Measurements from ENCODE around the gene NCOA5. TPM values are rescaled to one million over a fixed set of nuclear protein-coding genes. Genes with fewer than 3 reads are reported as not detected.

The NCOA5 gene
- total and polyA plus RNA-seq, 2 experiments from 2014 or later, result 24.0 to 26.2 TPM

GRCh38 chr20:46123482-46124245 is 33.9 kb upstream of the NCOA5 start:
- no peak overlapping the region for H3K4me3 ChIP-seq
- 92% methylated on average over 11 of the region's 11 CpGs for WGBS (ENCODE audit: low lambda C conversion rate, missing lambda C conversion rate)
- TF ChIP-seq CTCF (IDR thresholded peaks at IDR 0.05; ENCODE audit: poor library complexity) (no peak), EZH2 (IDR thresholded peaks at IDR 0.05; ENCODE audit: borderline replicate concordance) (no peak)

GRCh38 chr20:46122516-46123481 is 33.0 kb upstream of the NCOA5 start:
- H3K4me2 ChIP-seq, result no peak overlapping the region
- H3K9me3 ChIP-seq (ENCODE audit: low read depth), result no peaks in the 10 kb centered on the region
- no peak for DNase-seq (ENCODE audit: low spot score)
- H3K79me2 ChIP-seq, result no peaks in the 10 kb centered on the region
- H4K20me1 ChIP-seq (ENCODE audit: insufficient read depth, poor library complexity, severe bottlenecking), result no peaks in the 10 kb centered on the region
- no peak overlapping the region for H3K4me3 ChIP-seq
- H2AFZ ChIP-seq, result no peak overlapping the region
- TF ChIP-seq EZH2 (IDR thresholded peaks at IDR 0.05; ENCODE audit: borderline replicate concordance), result no peak
- no peak for TF ChIP-seq CTCF (IDR thresholded peaks at IDR 0.05; ENCODE audit: poor library complexity)
- TF ChIP-seq EZH2phosphoT487 (IDR thresholded peaks at IDR 0.05; ENCODE audit: low read depth, severe bottlenecking, unreplicated experiment), result no peak
- H3K27me3 ChIP-seq, result peaks cover 10% of the 10 kb centered on the region
- WGBS (ENCODE audit: low lambda C conversion rate, missing lambda C conversion rate), result 91% methylated on average over 14 of the region's 15 CpGs
- no peaks in the 10 kb centered on the region for H3K36me3 ChIP-seq (replicated peaks; ENCODE audit: insufficient read depth, low read depth)
- H3K9me2 ChIP-seq (replicated peaks; ENCODE audit: insufficient read depth), result no peaks in the 10 kb centered on the region
- H3K4me1 ChIP-seq (ENCODE audit: insufficient read depth), result no peaks in the 10 kb centered on the region
- no peak overlapping the region for H3K27ac ChIP-seq

More at GRCh38 chr20:46123482-46124245, 33.9 kb upstream of the NCOA5 start:
- Histone ChIP-seq H3K79me2 (no peaks in the 10 kb centered on the region), H3K27me3 (peaks cover 3% of the 10 kb centered on the region), H3K36me3 (replicated peaks; ENCODE audit: insufficient read depth, low read depth) (no peaks in the 10 kb centered on the region), H2AFZ (no peak overlapping the region), H3K9me2 (replicated peaks; ENCODE audit: insufficient read depth) (no peaks in the 10 kb centered on the region), H4K20me1 (ENCODE audit: insufficient read depth, poor library complexity, severe bottlenecking) (no peaks in the 10 kb centered on the region), H3K27ac (no peak overlapping the region), H3K9me3 (ENCODE audit: low read depth) (no peaks in the 10 kb centered on the region), H3K4me1 (ENCODE audit: insufficient read depth) (no peaks in the 10 kb centered on the region), H3K4me2 (no peak overlapping the region)
- DNase-seq (ENCODE audit: low spot score), result no peak

GRCh38 chr20:46122071-46122470 is 32.3 kb upstream of the NCOA5 start:
- Histone ChIP-seq H3K27ac (no peak overlapping the region), H2AFZ (no peak overlapping the region), H3K9me3 (ENCODE audit: low read depth) (no peaks in the 10 kb centered on the region), H3K9me2 (replicated peaks; ENCODE audit: insufficient read depth) (no peaks in the 10 kb centered on the region), H3K79me2 (no peaks in the 10 kb centered on the region), H3K4me1 (ENCODE audit: insufficient read depth) (no peaks in the 10 kb centered on the region), H3K4me3 (no peak overlapping the region), H3K4me2 (no peak overlapping the region), H3K27me3 (peaks cover 15% of the 10 kb centered on the region), H3K36me3 (replicated peaks; ENCODE audit: insufficient read depth, low read depth) (no peaks in the 10 kb centered on the region), H4K20me1 (ENCODE audit: insufficient read depth, poor library complexity, severe bottlenecking) (no peaks in the 10 kb centered on the region)
- DNase-seq (ENCODE audit: low spot score), result no peak
- 66% methylated on average over 11 of the region's 11 CpGs for WGBS (ENCODE audit: low lambda C conversion rate, missing lambda C conversion rate)
- no peak for TF ChIP-seq EZH2 (IDR thresholded peaks at IDR 0.05; ENCODE audit: borderline replicate concordance)
- TF ChIP-seq EZH2phosphoT487 (IDR thresholded peaks at IDR 0.05; ENCODE audit: low read depth, severe bottlenecking, unreplicated experiment), result no peak
- no peak for TF ChIP-seq CTCF (IDR thresholded peaks at IDR 0.05; ENCODE audit: poor library complexity)
